GM04504 (cell line): ENCODE results near the gene PAQR8.
"Not testable (repeated sequence)": the region's sequence is repeated elsewhere in the genome, so short reads cannot be mapped to it uniquely, and the experiment has no call there.

Source experiments
- DNase-seq: peaks from one replicate; pipeline ENCODE4 v3.0.0-alpha.2; 2012; ENCODE audit warnings: low read depth

The PAQR8 gene

GRCh38 chr6:52411911-52412310 is 50.0 kb downstream of the PAQR8 start:
- no peak for DNase-seq

GRCh38 chr6:52415333-52415732 is 53.4 kb downstream of the PAQR8 start:
- DNase-seq, result no peak

- no peak for DNase-seq
These were observed 54.1 kb downstream of the PAQR8 start for GRCh38 chr6:52415917-52416628.

GRCh38 chr6:52416629-52417151 is 54.7 kb downstream of the PAQR8 start:
- DNase-seq, result no peak

GRCh38 chr6:52417675-52418111 is 55.7 kb downstream of the PAQR8 start:
- no peak for DNase-seq

- DNase-seq, result no peak
These were observed 56.7 kb downstream of the PAQR8 start for GRCh38 chr6:52418606-52419005.

- peak; percentile 95 for DNase-seq
These were observed 58.1 kb downstream of the PAQR8 start, which contains the start of gene EFHC1 for GRCh38 chr6:52419809-52420667. Gene EFHC1, plus strand, starts transcription at chr6:52420342. Its CDS starts 69 bp downstream, at chr6:52420411.

GRCh38 chr6:52420668-52421358 is 58.9 kb downstream of the PAQR8 start:
- DNase-seq, result no peak

GRCh38 chr6:52422156-52422555 is 60.2 kb downstream of the PAQR8 start:
- DNase-seq, result no peak

GRCh38 chr6:52423448-52423847 is 61.5 kb downstream of the PAQR8 start:
- DNase-seq, result no peak

GRCh38 chr6:52423971-52424381 is 62.0 kb downstream of the PAQR8 start:
- DNase-seq, result no peak

- no peak for DNase-seq
These were observed 62.6 kb downstream of the PAQR8 start for GRCh38 chr6:52424513-52424912.

- no peak for DNase-seq
These were observed 64.7 kb downstream of the PAQR8 start for GRCh38 chr6:52426667-52427066.

- not testable (repeated sequence) for DNase-seq
These were observed 71.3 kb downstream of the PAQR8 start for GRCh38 chr6:52433294-52433693.

- no peak for DNase-seq
These were observed 73.4 kb downstream of the PAQR8 start for GRCh38 chr6:52435345-52435744.

GRCh38 chr6:52438926-52439325 is 77.0 kb downstream of the PAQR8 start:
- DNase-seq, result no peak

GRCh38 chr6:52454556-52454955 is 92.6 kb downstream of the PAQR8 start:
- DNase-seq, result no peak

- no peak for DNase-seq
These were observed 95.1 kb downstream of the PAQR8 start for GRCh38 chr6:52457096-52457495.
